Stimulated activated naive CD8-positive, alpha-beta T cell treated with anti-CD3 and anti-CD28 coated beads, Interleukin-15, amount 100 ng/mL, for 72 hours (primary cell): ENCODE measurements around the gene PRAMEF14.
"Not testable (repeated sequence)": the region's sequence is repeated elsewhere in the genome, so short reads cannot be mapped to it uniquely, and the experiment has no call there.

Experiments
- ATAC-seq: fragments of 150-1000 bp; cut with Tn5 transposase; 2 replicates; pipeline ENCODE4 v1.10.0; 2021; ENCODE audit warnings: mild to moderate bottlenecking, moderate library complexity
- DNase-seq, 2 donors: peaks; one replicate each; pipeline ENCODE4 v3.0.0; 2021 to 2022
- H3K27ac Mint-ChIP-seq, 2 donors: one replicate each; pipeline ENCODE4 v1.8.0; 2022; ENCODE audit warnings: mild to moderate bottlenecking in 2 of 2, mixed read lengths in 2 of 2, moderate library complexity in 2 of 2
- H3K27me3 Mint-ChIP-seq: one replicate; pipeline ENCODE4 v1.8.0; 2022; ENCODE audit warnings: mixed read lengths
- H3K4me1 Mint-ChIP-seq: one replicate; pipeline ENCODE4 v1.8.0; 2022; ENCODE audit warnings: mild to moderate bottlenecking, mixed read lengths
- H3K4me3 Mint-ChIP-seq, 2 donors: one replicate each; pipeline ENCODE4 v1.8.0; 2022; ENCODE audit warnings: mild to moderate bottlenecking in 2 of 2, mixed read lengths in 2 of 2, moderate library complexity in 1 of 2
- H3K9me3 Mint-ChIP-seq, 2 donors: one replicate each; pipeline ENCODE4 v1.8.0; 2022; ENCODE audit warnings: mixed read lengths in 2 of 2

The PRAMEF14 gene

GRCh38 chr1:13303239-13303638, 43.7 kb downstream of the PRAMEF14 start, which contains the start of gene PRAMEF33:
Gene PRAMEF33, plus strand, starts transcription at chr1:13303539. Its CDS starts 2,416 bp downstream, at chr1:13305955.
- H3K9me3 Mint-ChIP-seq, H3K27ac Mint-ChIP-seq, H3K27me3 Mint-ChIP-seq, ATAC-seq, DNase-seq, H3K4me1 Mint-ChIP-seq, H3K4me3 Mint-ChIP-seq: not testable (repeated sequence)

GRCh38 chr1:13302197-13302596, 44.7 kb downstream of the PRAMEF14 start:
- H3K27me3 Mint-ChIP-seq, H3K4me1 Mint-ChIP-seq, H3K9me3 Mint-ChIP-seq, H3K27ac Mint-ChIP-seq, ATAC-seq, H3K4me3 Mint-ChIP-seq, DNase-seq: not testable (repeated sequence)

- not testable (repeated sequence) for H3K9me3 Mint-ChIP-seq, H3K4me3 Mint-ChIP-seq, H3K4me1 Mint-ChIP-seq, H3K27ac Mint-ChIP-seq, DNase-seq, ATAC-seq, H3K27me3 Mint-ChIP-seq
Observed at GRCh38 chr1:13298699-13299098, 48.2 kb downstream of the PRAMEF14 start.

- H3K27me3 Mint-ChIP-seq, H3K4me1 Mint-ChIP-seq, DNase-seq, H3K27ac Mint-ChIP-seq, H3K4me3 Mint-ChIP-seq, ATAC-seq, H3K9me3 Mint-ChIP-seq: not testable (repeated sequence)
Observed at GRCh38 chr1:13297216-13297931, 49.6 kb downstream of the PRAMEF14 start.
